HepG2 (cell line): ENCODE data around the gene GALNT9. TPM values are rescaled to one million over a fixed set of nuclear protein-coding genes. Genes with fewer than 3 reads are reported as not detected.

Experiments
- ATAC-seq: fragments of 200-7000 bp; cut with Tn5 transposase; 3 replicates; pipeline ENCODE4 v1.9.1; 2020; ENCODE audit warnings: mild to moderate bottlenecking, moderate library complexity
- BruUV-seq: library from RNA; stranded (reverse); fragments of 400-500 nt; replicated peaks from 2 replicates; lab custom pipeline; 2021; lab: Mats Ljungman, UMichigan
- CTCF ChIA-PET: fragments of 300-600 bp; formaldehyde crosslinking; extraction: SDS; loops from one replicate; lab custom pipeline; 2021; ENCODE audit warnings: low total read pairs, inconsistent platforms, low intra/inter-chr PET ratio; lab: Yijun Ruan, JAX
- POLR2A ChIA-PET: fragments of 350-600 bp; sonication (Branson Sonifier 250); formaldehyde crosslinking; loops from one replicate; lab custom pipeline; 2020; ENCODE audit warnings: antibody characterized with exemption, inconsistent platforms; lab: Yijun Ruan, JAX
- DNase-seq: peaks from one replicate; pipeline ENCODE4 v3.0.0-alpha.2; 2015; ENCODE audit warnings: low spot score
- FAIRE-seq: peaks from 3 replicates; lab custom pipeline; 2011; peaks lifted over from hg19 to GRCh38; lab: Jason Lieb, UNC
- H2AFZ ChIP-seq: one replicate; pipeline ENCODE4 v1.6.1; 2011; ENCODE audit warnings: low read length, inconsistent platforms
- H3K27ac ChIP-seq: fragments of 300-600 bp; 3 replicates; pipeline ENCODE4 v1.8.0; 2011; ENCODE audit warnings: mixed run types, mild to moderate bottlenecking, mixed read lengths, low read length, inconsistent platforms; ENCODE audit not compliant: insufficient read depth; ENCODE audit errors: extremely low read length
- H3K27me3 ChIP-seq, 2 experiments: fragments of 200-600 bp in 1 of 2; 2 replicates in 1 of 2; 3 replicates in 1 of 2; pipeline versions ENCODE4 v1.6.0 to v1.8.0; 2011; ENCODE audit warnings: low read length in 2 of 2, mild to moderate bottlenecking in 2 of 2, moderate library complexity in 2 of 2, inconsistent platforms in 1 of 2; ENCODE audit not compliant: insufficient read depth in 2 of 2, control insufficient read depth in 1 of 2
- H3K36me3 ChIP-seq, 2 experiments: fragments of 200-600 bp in 1 of 2; replicated peaks in 1 of 2; 2 replicates in 1 of 2; 3 replicates in 1 of 2; pipeline versions ENCODE4 v1.5.1 to v1.8.0; 2011; ENCODE audit warnings: low read length in 2 of 2, inconsistent platforms in 1 of 2; ENCODE audit not compliant: insufficient read depth in 2 of 2, control insufficient read depth in 1 of 2
- H3K4me1 ChIP-seq: 2 replicates; pipeline ENCODE4 v1.5.1; 2012; ENCODE audit warnings: low read length, inconsistent platforms; ENCODE audit not compliant: insufficient read depth
- H3K4me2 ChIP-seq: 2 replicates; pipeline ENCODE4 v1.6.0; 2011; ENCODE audit warnings: low read depth, low read length, inconsistent platforms
- H3K4me3 ChIP-seq, 3 experiments: fragments of 200-600 bp in 1 of 3; sonication (generic), shearing (Covaris generic) in 1 of 3; replicated peaks in 1 of 3; 2 replicates each; pipeline ENCODE4 v1.5.1; 2011 to 2016; ENCODE audit warnings: low read length in 3 of 3, inconsistent platforms in 2 of 3, low read depth in 2 of 3, mild to moderate bottlenecking in 2 of 3, control low read depth in 1 of 3, mixed read lengths in 1 of 3; ENCODE audit not compliant: insufficient read depth in 1 of 3
- H3K79me2 ChIP-seq: one replicate; pipeline ENCODE4 v1.6.1; 2011; ENCODE audit warnings: low read length, inconsistent platforms; ENCODE audit not compliant: insufficient read depth
- H3K9ac ChIP-seq: 2 replicates; pipeline ENCODE4 v1.6.0; 2011; ENCODE audit warnings: mild to moderate bottlenecking, low read depth, low read length, inconsistent platforms; ENCODE audit not compliant: insufficient read depth
- H3K9me3 ChIP-seq: 2 replicates; pipeline ENCODE4 v1.5.1; 2012; ENCODE audit warnings: mild to moderate bottlenecking, low read length
- H4K20me1 ChIP-seq: 2 replicates; pipeline ENCODE4 v1.6.0; 2011; ENCODE audit warnings: inconsistent platforms, mild to moderate bottlenecking, low read length, moderate library complexity; ENCODE audit not compliant: insufficient read depth
- CENPX ChIP-seq: sonication (generic); formaldehyde crosslinking; IDR thresholded peaks from 2 replicates; pipeline ENCODE4 v1.9.0; 2021; ENCODE audit warnings: mild to moderate bottlenecking, missing genetic modification reagents, moderate library complexity
- HDAC6 ChIP-seq: fragments of 200-600 bp; sonication (generic); IDR thresholded peaks from 2 replicates; pipeline ENCODE4 v1.7.0; 2017; ENCODE audit warnings: mild to moderate bottlenecking, antibody characterized with exemption, low read length, low read depth
- HMG20B ChIP-seq: conservative IDR thresholded peaks from 2 replicates; pipeline ENCODE4 v1.6.1; 2016; ENCODE audit warnings: missing genetic modification reagents, missing compliant biosample characterization
- MZF1 ChIP-seq: sonication (generic); formaldehyde crosslinking; IDR thresholded peaks from 2 replicates; pipeline ENCODE4 v1.8.1; 2023; ENCODE audit warnings: mild to moderate bottlenecking, missing genetic modification reagents, borderline replicate concordance
- RBFOX2 ChIP-seq: fragments of 200-400 bp; formaldehyde crosslinking; IDR thresholded peaks from 2 replicates; pipeline ENCODE4 v1.6.1; 2017; ENCODE audit warnings: low read depth, mild to moderate bottlenecking, low read length
- TBL1XR1 ChIP-seq: fragments of 150-350 bp; IDR thresholded peaks from 2 replicates; pipeline ENCODE4 v1.6.1; 2014; ENCODE audit warnings: borderline replicate concordance, low read length; ENCODE audit not compliant: partially characterized antibody
- ZFP36 ChIP-seq: fragments of 150-350 bp; IDR thresholded peaks from 2 replicates; pipeline ENCODE4 v1.6.1; 2018; ENCODE audit warnings: borderline replicate concordance, low read length, low read depth; ENCODE audit not compliant: partially characterized antibody
- ZNF235 ChIP-seq: sonication (generic); formaldehyde crosslinking; IDR thresholded peaks from 2 replicates; pipeline ENCODE4 v1.8.1; 2023; ENCODE audit warnings: mild to moderate bottlenecking, missing genetic modification reagents, borderline replicate concordance
- ZNF530 ChIP-seq: sonication (generic); formaldehyde crosslinking; IDR thresholded peaks from 2 replicates; pipeline ENCODE4 v1.5.0; 2020; ENCODE audit warnings: low read depth, mild to moderate bottlenecking, missing genetic modification reagents
- ZNF674 ChIP-seq: sonication (generic); formaldehyde crosslinking; IDR thresholded peaks from 2 replicates; pipeline ENCODE4 v1.5.0; 2020; ENCODE audit warnings: low read depth, mild to moderate bottlenecking, missing genetic modification reagents
- WGBS: methylation state at CpG from one replicate; pipeline ENCODE4 v1.1.6; 2017; ENCODE audit warnings: low lambda C conversion rate; 5-methylcytosine and 5-hydroxymethylcytosine counted together
- in situ Hi-C: cut with HindIII; loops from 2 replicates; pipeline ENCODE4 v1.10.0; 2017; ENCODE audit warnings: low pct_unique_long_range_greater_than_20kb; ENCODE audit not compliant: extremely low pct_ligation_motif_present
- intact Hi-C: fragments of 100-400 bp; cut with micrococcal nuclease; formaldehyde crosslinking; loops from one replicate; pipeline ENCODE4 v1.10.0; 2022; ENCODE audit not compliant: unreplicated experiment
- polyA plus RNA-seq, 8 experiments: library from polyadenylated mRNA; depleted of rRNA in 3 of 8; stranded (reverse) in 7 of 8; unstranded in 1 of 8; fragments of >200 nt; fragmentation: Illumina TruSeq in 4 of 8; extraction: Trizol in 4 of 8; gene quantifications; 2 replicates each; pipeline versions ENCODE4 v1.2.1 to v1.2.3, GENCODE V29; 2011 to 2016; ENCODE audit warnings: low read depth in 4 of 8, missing spikeins in 1 of 8, mixed read lengths in 1 of 8; ENCODE audit not compliant: insufficient read depth in 1 of 8
- total RNA-seq, 5 experiments: library from RNA; depleted of rRNA; stranded (reverse); fragments of >200 nt; fragmentation: Illumina TruSeq; extraction: Trizol; gene quantifications; 2 replicates each; pipeline ENCODE4 v1.2.3, GENCODE V29; 2016; ENCODE audit warnings: low read depth in 1 of 5
- TF ChIP-seq, protein P1 (sequence below): sonication (generic); formaldehyde crosslinking; IDR thresholded peaks from 2 replicates; pipeline ENCODE4 v1.4.0; 2020; ENCODE audit warnings: low read depth, mild to moderate bottlenecking, missing genetic modification reagents
- TF ChIP-seq, protein P2 (sequence below): sonication (generic); formaldehyde crosslinking; IDR thresholded peaks from 2 replicates; pipeline ENCODE4 v1.8.1; 2023; ENCODE audit warnings: mild to moderate bottlenecking, inconsistent platforms, moderate library complexity, missing genetic modification reagents, borderline replicate concordance
- TF ChIP-seq, protein P3 (sequence below): sonication (generic); formaldehyde crosslinking; IDR thresholded peaks from 2 replicates; pipeline ENCODE4 v1.8.0; 2022; ENCODE audit warnings: mild to moderate bottlenecking, missing genetic modification reagents, moderate library complexity
- TF ChIP-seq, protein P4 (sequence below): sonication (generic); formaldehyde crosslinking; IDR thresholded peaks from 2 replicates; pipeline ENCODE4 v1.4.0; 2020; ENCODE audit warnings: missing genetic modification reagents, mild to moderate bottlenecking, borderline replicate concordance
- TF ChIP-seq, protein P5 (sequence below): sonication (generic); formaldehyde crosslinking; conservative IDR thresholded peaks from 2 replicates; pipeline ENCODE4 v1.8.0; 2022; ENCODE audit warnings: mild to moderate bottlenecking, moderate library complexity, missing genetic modification reagents

GALNT9 gene
- total and polyA plus RNA-seq, 2 of the 13 experiments (the other 11 are each of a cell fraction or from before 2014, with no cell fraction given): 0.04 TPM; not detected in 1

DNA sequence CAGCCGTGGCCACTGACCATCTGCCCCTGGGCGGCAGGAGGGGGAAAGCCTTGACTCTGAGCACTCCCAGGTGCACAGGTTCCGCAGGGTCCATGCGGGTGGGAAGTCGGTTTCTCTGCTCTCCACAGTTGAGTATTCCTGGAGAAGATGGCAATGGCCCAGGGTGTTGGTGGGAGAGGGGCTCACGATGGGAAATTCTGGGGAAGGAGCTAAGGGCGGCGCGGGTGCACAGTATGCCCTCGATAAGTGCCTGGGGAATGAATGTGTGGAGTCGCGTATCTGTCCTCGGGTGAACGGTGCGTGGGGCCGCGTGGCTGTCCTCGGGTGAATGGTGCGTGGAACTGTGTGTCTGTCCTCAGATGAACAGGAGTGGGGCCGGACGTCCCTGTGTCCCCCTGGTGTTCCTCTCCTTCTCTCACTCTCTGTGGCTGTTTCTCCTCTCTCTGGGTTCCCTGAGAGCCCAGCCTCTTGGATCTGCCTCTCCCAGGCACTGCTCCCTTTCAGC is 147.1 kb downstream of the GALNT9 start (continued):
- TF ChIP-seq MZF1 (CRISPR knock-in tag) (no peak), RBFOX2 (no peak), HMG20B (CRISPR knock-in tag) (no peak)
- TF ChIP-seq, protein P1, sequence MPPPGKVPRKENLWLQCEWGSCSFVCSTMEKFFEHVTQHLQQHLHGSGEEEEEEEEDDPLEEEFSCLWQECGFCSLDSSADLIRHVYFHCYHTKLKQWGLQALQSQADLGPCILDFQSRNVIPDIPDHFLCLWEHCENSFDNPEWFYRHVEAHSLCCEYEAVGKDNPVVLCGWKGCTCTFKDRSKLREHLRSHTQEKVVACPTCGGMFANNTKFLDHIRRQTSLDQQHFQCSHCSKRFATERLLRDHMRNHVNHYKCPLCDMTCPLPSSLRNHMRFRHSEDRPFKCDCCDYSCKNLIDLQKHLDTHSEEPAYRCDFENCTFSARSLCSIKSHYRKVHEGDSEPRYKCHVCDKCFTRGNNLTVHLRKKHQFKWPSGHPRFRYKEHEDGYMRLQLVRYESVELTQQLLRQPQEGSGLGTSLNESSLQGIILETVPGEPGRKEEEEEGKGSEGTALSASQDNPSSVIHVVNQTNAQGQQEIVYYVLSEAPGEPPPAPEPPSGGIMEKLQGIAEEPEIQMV: no peak

DNA sequence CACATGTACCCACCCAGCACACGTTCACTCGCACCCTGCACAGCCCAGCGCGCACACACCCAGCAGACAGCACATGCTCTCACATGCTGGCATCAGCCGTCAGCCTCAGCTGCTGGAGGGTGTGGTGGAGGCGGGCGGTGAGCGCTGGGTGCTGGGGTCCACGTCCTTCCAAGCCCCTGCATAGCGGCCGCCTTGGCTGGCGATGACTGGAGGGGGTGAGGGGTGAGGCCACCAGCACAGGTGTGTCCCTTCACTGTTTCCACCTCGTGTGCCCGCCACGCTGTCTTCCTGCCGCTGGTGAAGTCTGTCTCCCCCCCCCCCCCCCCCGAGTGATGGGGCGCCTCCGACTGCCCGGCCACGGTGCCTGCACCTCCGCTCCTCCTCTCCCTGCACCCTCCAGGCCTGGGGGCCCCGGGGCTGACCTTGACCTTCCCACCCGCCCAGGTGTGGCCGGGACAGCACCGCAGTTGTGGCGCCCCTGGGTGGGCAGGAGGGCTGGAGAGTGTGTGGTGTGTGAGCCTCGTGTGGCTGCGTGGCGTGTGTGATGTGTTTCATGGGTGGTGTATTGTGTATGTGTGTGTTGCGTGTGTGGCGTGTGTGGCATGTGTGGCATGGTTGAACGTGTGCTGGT is 147.7 kb downstream of the GALNT9 start:
- 49% methylated on average over 28 of the region's 33 CpGs for WGBS
- intact Hi-C loops: no loop called here
- H3K27me3 ChIP-seq: peaks cover 11 to 79% of the 10 kb centered on the region in 2 experiments
- TF ChIP-seq, protein P2, sequence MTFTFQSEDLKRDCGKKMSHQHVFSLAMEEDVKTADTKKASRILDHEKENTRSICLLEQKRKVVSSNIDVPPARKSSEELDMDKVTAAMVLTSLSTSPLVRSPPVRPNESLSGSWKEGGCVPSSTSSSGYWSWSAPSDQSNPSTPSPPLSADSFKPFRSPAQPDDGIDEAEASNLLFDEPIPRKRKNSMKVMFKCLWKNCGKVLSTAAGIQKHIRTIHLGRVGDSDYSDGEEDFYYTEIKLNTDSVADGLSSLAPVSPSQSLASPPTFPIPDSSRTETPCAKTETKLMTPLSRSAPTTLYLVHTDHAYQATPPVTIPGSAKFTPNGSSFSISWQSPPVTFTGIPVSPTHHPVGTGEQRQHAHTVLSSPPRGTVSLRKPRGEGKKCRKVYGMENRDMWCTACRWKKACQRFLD: no peak
- TF ChIP-seq ZFP36 (no peak), CENPX (no peak), TBL1XR1 (no peak), ZNF235 (CRISPR knock-in tag) (no peak), ZNF674 (CRISPR knock-in tag) (no peak), ZNF530 (CRISPR knock-in tag) (no peak), HDAC6 (no peak)
- TF ChIP-seq, protein P3, sequence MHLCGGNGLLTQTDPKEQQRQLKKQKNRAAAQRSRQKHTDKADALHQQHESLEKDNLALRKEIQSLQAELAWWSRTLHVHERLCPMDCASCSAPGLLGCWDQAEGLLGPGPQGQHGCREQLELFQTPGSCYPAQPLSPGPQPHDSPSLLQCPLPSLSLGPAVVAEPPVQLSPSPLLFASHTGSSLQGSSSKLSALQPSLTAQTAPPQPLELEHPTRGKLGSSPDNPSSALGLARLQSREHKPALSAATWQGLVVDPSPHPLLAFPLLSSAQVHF: no peak
- TF ChIP-seq, protein P4, sequence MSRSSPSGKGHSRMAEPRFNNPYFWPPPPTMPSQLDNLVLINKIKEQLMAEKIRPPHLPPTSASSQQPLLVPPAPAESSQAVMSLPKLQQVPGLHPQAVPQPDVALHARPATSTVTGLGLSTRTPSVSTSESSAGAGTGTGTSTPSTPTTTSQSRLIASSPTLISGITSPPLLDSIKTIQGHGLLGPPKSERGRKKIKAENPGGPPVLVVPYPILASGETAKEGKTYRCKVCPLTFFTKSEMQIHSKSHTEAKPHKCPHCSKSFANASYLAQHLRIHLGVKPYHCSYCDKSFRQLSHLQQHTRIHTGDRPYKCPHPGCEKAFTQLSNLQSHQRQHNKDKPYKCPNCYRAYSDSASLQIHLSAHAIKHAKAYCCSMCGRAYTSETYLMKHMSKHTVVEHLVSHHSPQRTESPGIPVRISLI: no peak
- TF ChIP-seq, protein P5, sequence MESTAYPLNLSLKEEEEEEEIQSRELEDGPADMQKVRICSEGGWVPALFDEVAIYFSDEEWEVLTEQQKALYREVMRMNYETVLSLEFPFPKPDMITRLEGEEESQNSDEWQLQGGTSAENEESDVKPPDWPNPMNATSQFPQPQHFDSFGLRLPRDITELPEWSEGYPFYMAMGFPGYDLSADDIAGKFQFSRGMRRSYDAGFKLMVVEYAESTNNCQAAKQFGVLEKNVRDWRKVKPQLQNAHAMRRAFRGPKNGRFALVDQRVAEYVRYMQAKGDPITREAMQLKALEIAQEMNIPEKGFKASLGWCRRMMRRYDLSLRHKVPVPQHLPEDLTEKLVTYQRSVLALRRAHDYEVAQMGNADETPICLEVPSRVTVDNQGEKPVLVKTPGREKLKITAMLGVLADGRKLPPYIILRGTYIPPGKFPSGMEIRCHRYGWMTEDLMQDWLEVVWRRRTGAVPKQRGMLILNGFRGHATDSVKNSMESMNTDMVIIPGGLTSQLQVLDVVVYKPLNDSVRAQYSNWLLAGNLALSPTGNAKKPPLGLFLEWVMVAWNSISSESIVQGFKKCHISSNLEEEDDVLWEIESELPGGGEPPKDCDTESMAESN (CRISPR knock-in tag): no peak

More for the DNA sequence above, 147.7 kb downstream of the GALNT9 start:
- Histone ChIP-seq H3K9ac (no peak overlapping the region), H3K36me3 (no peaks in the 10 kb centered on the region), H3K79me2 (no peaks in the 10 kb centered on the region), H3K4me3 (no peak overlapping the region), H2AFZ (no peak overlapping the region), H3K4me1 (no peaks in the 10 kb centered on the region), H3K27ac (no peak overlapping the region), H3K9me3 (no peaks in the 10 kb centered on the region), H3K4me2 (no peak overlapping the region), H4K20me1 (no peaks in the 10 kb centered on the region; the same call in 1 of the 2 replicates)
- FAIRE-seq (no peak), DNase-seq (no peak), ATAC-seq (no peak)
- ChIA-PET POLR2A (no interaction called here), CTCF (no interaction called here)
- in situ Hi-C loops: no loop called here
- BruUV-seq: no TSS peak
